ENCODE results near the gene HEXIM2.

DNA sequence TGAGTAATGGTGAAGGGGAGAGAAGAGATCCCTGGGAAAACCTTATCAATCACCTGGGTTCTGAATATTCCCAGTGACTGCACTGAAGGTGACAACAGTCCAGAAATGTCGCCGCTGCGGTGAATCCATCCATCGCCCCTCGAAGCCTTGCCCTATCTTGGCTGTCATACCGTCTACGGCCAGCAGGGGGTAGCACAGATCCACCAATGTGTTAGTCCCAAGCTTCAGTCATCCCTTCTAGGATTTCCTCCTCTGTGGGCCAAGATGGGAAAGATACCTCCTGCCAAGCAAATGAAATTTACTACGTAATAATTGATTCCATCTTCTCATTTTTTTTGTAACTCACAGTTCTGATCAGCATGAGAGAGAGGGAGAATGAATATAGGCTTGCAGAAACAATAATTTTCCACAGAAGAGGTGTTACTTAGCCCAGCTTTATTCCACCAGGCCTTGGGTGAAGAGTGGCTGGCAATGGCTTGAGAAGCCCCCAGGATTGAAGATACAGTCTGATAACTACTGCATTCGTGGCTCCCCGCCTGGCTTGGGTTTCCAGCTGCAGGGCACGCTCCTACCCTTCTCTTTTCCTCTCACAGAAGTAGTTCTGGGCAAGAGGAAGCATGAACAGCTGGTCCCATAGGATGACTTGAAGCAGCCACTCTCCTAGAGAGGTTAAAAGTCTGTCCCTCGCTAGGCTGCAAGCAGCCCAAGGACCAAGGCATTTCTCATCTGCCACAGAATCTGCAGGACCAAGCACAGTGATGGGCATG, 57.4 kb downstream of the HEXIM2 start:
- TF ChIP-seq, protein P1, sequence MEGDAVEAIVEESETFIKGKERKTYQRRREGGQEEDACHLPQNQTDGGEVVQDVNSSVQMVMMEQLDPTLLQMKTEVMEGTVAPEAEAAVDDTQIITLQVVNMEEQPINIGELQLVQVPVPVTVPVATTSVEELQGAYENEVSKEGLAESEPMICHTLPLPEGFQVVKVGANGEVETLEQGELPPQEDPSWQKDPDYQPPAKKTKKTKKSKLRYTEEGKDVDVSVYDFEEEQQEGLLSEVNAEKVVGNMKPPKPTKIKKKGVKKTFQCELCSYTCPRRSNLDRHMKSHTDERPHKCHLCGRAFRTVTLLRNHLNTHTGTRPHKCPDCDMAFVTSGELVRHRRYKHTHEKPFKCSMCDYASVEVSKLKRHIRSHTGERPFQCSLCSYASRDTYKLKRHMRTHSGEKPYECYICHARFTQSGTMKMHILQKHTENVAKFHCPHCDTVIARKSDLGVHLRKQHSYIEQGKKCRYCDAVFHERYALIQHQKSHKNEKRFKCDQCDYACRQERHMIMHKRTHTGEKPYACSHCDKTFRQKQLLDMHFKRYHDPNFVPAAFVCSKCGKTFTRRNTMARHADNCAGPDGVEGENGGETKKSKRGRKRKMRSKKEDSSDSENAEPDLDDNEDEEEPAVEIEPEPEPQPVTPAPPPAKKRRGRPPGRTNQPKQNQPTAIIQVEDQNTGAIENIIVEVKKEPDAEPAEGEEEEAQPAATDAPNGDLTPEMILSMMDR (tag by site-specific recombination; IDR thresholded peaks at IDR 0.05), result peak; percentile 83
- no peak for TF ChIP-seq ZNF561 (tag by site-specific recombination; IDR thresholded peaks at IDR 0.05; ENCODE audit: borderline replicate concordance)
- no peak for TF ChIP-seq ZNF292 (tag by site-specific recombination; IDR thresholded peaks at IDR 0.05; ENCODE audit: borderline replicate concordance, low read depth)
- TF ChIP-seq ZNF529 (tag by site-specific recombination; IDR thresholded peaks at IDR 0.05; ENCODE audit: insufficient replicate concordance), result no peak
- TF ChIP-seq, protein P2, sequence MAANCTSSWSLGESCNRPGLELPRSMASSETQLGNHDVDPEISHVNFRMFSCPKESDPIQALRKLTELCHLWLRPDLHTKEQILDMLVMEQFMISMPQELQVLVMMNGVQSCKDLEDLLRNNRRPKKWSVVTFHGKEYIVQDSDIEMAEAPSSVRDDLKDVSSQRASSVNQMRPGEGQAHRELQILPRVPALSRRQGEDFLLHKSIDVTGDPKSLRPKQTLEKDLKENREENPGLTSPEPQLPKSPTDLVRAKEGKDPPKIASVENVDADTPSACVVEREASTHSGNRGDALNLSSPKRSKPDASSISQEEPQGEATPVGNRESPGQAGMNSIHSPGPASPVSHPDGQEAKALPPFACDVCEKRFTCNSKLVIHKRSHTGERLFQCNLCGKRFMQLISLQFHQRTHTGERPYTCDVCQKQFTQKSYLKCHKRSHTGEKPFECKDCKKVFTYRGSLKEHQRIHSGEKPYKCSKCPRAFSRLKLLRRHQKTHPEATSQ (tag by site-specific recombination; IDR thresholded peaks at IDR 0.05), result no peak
- TF ChIP-seq, protein P3, sequence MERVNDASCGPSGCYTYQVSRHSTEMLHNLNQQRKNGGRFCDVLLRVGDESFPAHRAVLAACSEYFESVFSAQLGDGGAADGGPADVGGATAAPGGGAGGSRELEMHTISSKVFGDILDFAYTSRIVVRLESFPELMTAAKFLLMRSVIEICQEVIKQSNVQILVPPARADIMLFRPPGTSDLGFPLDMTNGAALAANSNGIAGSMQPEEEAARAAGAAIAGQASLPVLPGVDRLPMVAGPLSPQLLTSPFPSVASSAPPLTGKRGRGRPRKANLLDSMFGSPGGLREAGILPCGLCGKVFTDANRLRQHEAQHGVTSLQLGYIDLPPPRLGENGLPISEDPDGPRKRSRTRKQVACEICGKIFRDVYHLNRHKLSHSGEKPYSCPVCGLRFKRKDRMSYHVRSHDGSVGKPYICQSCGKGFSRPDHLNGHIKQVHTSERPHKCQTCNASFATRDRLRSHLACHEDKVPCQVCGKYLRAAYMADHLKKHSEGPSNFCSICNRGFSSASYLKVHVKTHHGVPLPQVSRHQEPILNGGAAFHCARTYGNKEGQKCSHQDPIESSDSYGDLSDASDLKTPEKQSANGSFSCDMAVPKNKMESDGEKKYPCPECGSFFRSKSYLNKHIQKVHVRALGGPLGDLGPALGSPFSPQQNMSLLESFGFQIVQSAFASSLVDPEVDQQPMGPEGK (tag by site-specific recombination; IDR thresholded peaks at IDR 0.05), result no peak
- TF ChIP-seq, protein P4, sequence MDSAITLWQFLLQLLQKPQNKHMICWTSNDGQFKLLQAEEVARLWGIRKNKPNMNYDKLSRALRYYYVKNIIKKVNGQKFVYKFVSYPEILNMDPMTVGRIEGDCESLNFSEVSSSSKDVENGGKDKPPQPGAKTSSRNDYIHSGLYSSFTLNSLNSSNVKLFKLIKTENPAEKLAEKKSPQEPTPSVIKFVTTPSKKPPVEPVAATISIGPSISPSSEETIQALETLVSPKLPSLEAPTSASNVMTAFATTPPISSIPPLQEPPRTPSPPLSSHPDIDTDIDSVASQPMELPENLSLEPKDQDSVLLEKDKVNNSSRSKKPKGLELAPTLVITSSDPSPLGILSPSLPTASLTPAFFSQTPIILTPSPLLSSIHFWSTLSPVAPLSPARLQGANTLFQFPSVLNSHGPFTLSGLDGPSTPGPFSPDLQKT (IDR thresholded peaks at IDR 0.05; ENCODE audit: borderline replicate concordance, low read depth, low read length), result no peak
- TF ChIP-seq ZNF175 (tag by site-specific recombination; IDR thresholded peaks at IDR 0.05), result no peak
- TF ChIP-seq ZNF341 (tag by site-specific recombination; IDR thresholded peaks at IDR 0.05; ENCODE audit: low read depth), result no peak
- no peak for TF ChIP-seq ZNF530 (tag by site-specific recombination; IDR thresholded peaks at IDR 0.05; ENCODE audit: low read depth)
- no peak for TF ChIP-seq ZNF664 (tag by site-specific recombination; IDR thresholded peaks at IDR 0.05)
- TF ChIP-seq TCF7L2 (IDR thresholded peaks at IDR 0.05; ENCODE audit: borderline replicate concordance, low read depth, low read length), result no peak
- TF ChIP-seq PRDM1 (tag by site-specific recombination; IDR thresholded peaks at IDR 0.05), result no peak
- TF ChIP-seq WT1 (tag by site-specific recombination; IDR thresholded peaks at IDR 0.05), result no peak

All from HEK293 (cell line).